ENCODE measurements around the gene F3.

Gene F3

GRCh38 chr1:94528826-94529225, 12.7 kb downstream of the F3 start:
- Histone ChIP-seq H3K27me3 (ENCODE audit: low read depth) (no peaks in the 10 kb centered on the region), H3K4me3 (no peak overlapping the region), H3K4me1 (peaks cover 15% of the 10 kb centered on the region), H3K36me3 (replicated peaks) (peaks cover 44% of the 10 kb centered on the region), H3K9me3 (no peaks in the 10 kb centered on the region)
- no peak for DNase-seq (ENCODE audit: low spot score in 2 of 2)
- in situ Hi-C loops (cut with MboI; ENCODE audit: low sequenced_read_pairs) = loop anchor here (10.0 kb wide), 1 partner anchor 516 kb away; no protein-coding TSS in a partner anchor

GRCh38 chr1:94528299-94528698, 13.3 kb downstream of the F3 start:
- H3K27me3 ChIP-seq (ENCODE audit: low read depth) = no peaks in the 10 kb centered on the region
- H3K4me3 ChIP-seq = no peak overlapping the region
- peaks cover 41% of the 10 kb centered on the region for H3K36me3 ChIP-seq (replicated peaks)
- peak; percentile 40 to 82 for DNase-seq (ENCODE audit: low spot score in 2 of 2)
- H3K4me1 ChIP-seq = peaks cover 15% of the 10 kb centered on the region
- H3K9me3 ChIP-seq = no peaks in the 10 kb centered on the region
- in situ Hi-C loops (cut with MboI; ENCODE audit: low sequenced_read_pairs) = loop anchor here (10.0 kb wide), 1 partner anchor 517 kb away; no protein-coding TSS in a partner anchor

GRCh38 chr1:94527447-94528031, 14.0 kb downstream of the F3 start:
- no peaks in the 10 kb centered on the region for H3K27me3 ChIP-seq (ENCODE audit: low read depth)
- no peaks in the 10 kb centered on the region for H3K9me3 ChIP-seq
- in situ Hi-C loops (cut with MboI; ENCODE audit: low sequenced_read_pairs) = loop anchor here (10.0 kb wide), 1 partner anchor 517 kb away; no protein-coding TSS in a partner anchor
- H3K4me3 ChIP-seq = no peak overlapping the region
- peaks cover 15% of the 10 kb centered on the region for H3K4me1 ChIP-seq
- peaks cover 33% of the 10 kb centered on the region for H3K36me3 ChIP-seq (replicated peaks)
- DNase-seq (ENCODE audit: low spot score in 2 of 2) = peak in 1 of 2 experiments; percentile 32

- in situ Hi-C loops (cut with MboI; ENCODE audit: low sequenced_read_pairs) = loop anchor here (10.0 kb wide), 1 partner anchor 518 kb away; no protein-coding TSS in a partner anchor
- no peaks in the 10 kb centered on the region for H3K9me3 ChIP-seq
- no peak overlapping the region for H3K4me3 ChIP-seq
- peaks cover 17% of the 10 kb centered on the region for H3K4me1 ChIP-seq
- no peak for DNase-seq (ENCODE audit: low spot score in 2 of 2)
- H3K36me3 ChIP-seq (replicated peaks) = peaks cover 22% of the 10 kb centered on the region
- H3K27me3 ChIP-seq (ENCODE audit: low read depth) = no peaks in the 10 kb centered on the region
Observed at GRCh38 chr1:94526152-94526980, 15.2 kb downstream of the F3 start.

- Histone ChIP-seq H3K9me3 (no peaks in the 10 kb centered on the region), H3K36me3 (replicated peaks) (peaks cover 9% of the 10 kb centered on the region; the same call in 1 of the 2 replicates), H3K4me1 (peaks cover 17% of the 10 kb centered on the region), H3K4me3 (no peak overlapping the region), H3K27me3 (ENCODE audit: low read depth) (no peaks in the 10 kb centered on the region)
- in situ Hi-C loops (cut with MboI; ENCODE audit: low sequenced_read_pairs) = loop anchor here (5.0 to 10.0 kb wide), 2 partner anchors 278 to 520 kb away; no protein-coding TSS in a partner anchor
- DNase-seq (ENCODE audit: low spot score in 2 of 2) = no peak
Observed at GRCh38 chr1:94524531-94524930, 17.0 kb downstream of the F3 start.

GRCh38 chr1:94522304-94522703, 19.3 kb downstream of the F3 start:
- peak; percentile 49 to 55 for DNase-seq (ENCODE audit: low spot score in 2 of 2)
- in situ Hi-C loops (cut with MboI; ENCODE audit: low sequenced_read_pairs) = loop anchor here (5.0 to 10.0 kb wide), 2 partner anchors 280 to 522 kb away; no protein-coding TSS in a partner anchor
- no peaks in the 10 kb centered on the region for H3K9me3 ChIP-seq
- H3K36me3 ChIP-seq (replicated peaks) = no peaks in the 10 kb centered on the region
- H3K4me3 ChIP-seq = no peak overlapping the region
- H3K4me1 ChIP-seq = peaks cover 2% of the 10 kb centered on the region
- no peaks in the 10 kb centered on the region for H3K27me3 ChIP-seq (ENCODE audit: low read depth)

DNA sequence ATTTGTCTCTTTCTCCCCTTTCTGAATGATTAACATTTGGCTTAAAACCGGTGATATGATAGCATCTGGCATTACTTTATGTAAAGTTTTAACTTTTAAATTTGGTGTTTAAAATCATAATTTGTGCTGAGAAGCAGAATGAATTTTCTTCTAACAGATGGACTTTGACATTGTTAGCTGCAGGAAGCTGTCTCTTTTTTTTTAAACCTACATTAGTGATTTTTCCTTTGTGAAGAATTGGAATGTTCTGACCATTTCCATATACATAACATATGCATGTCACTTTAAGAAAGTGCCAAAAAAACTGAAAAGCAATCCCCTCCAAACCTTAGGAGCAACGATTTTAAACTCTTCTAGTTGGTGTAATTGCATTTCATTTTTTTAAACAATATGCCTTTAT, 22.2 kb downstream of the F3 start:
- Histone ChIP-seq H3K36me3 (replicated peaks) (no peaks in the 10 kb centered on the region), H3K4me1 (peaks cover 2% of the 10 kb centered on the region), H3K4me3 (no peak overlapping the region), H3K27me3 (ENCODE audit: low read depth) (no peaks in the 10 kb centered on the region), H3K9me3 (no peaks in the 10 kb centered on the region)
- no peak for DNase-seq (ENCODE audit: low spot score in 2 of 2)
- in situ Hi-C loops (cut with MboI; ENCODE audit: low sequenced_read_pairs) = no loop called here

GRCh38 chr1:94515296-94515947, 26.1 kb downstream of the F3 start:
- no peaks in the 10 kb centered on the region for H3K27me3 ChIP-seq (ENCODE audit: low read depth)
- DNase-seq (ENCODE audit: low spot score in 2 of 2) = no peak
- no peaks in the 10 kb centered on the region for H3K4me1 ChIP-seq
- in situ Hi-C loops (cut with MboI; ENCODE audit: low sequenced_read_pairs) = no loop called here
- no peaks in the 10 kb centered on the region for H3K36me3 ChIP-seq (replicated peaks)
- H3K9me3 ChIP-seq = no peaks in the 10 kb centered on the region
- no peak overlapping the region for H3K4me3 ChIP-seq

DNA sequence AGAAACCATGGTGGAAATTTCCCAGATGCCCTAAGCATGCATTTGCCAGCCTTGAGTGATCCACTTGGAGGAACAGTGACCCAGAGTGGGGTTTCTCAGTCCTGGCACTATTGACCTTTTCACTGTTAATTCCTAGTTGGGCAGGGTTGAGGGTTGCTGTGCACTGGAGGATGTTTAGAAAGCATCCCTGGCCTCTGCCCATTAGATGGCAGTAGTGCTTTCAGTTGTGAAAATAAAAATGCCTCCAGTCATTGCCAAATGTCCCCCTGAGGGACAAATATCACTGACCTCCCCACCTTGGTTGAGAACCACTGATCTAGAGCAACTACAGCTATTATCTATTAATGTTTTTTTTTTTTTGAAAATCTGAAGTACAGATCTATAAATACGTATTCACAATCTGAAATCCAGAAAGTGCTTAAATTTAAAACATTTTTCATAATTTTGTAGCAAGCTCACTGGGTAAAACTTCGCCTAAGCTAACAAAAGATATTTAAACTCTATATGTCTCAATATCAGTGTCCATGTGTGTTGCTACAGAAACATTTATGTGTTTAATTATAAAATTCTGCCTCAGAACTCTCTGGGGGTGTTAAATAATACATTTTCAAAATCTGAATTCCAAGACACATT, 27.3 kb downstream of the F3 start:
- peak; percentile 42 to 58 for DNase-seq (ENCODE audit: low spot score in 2 of 2)
- H3K36me3 ChIP-seq (replicated peaks) = no peaks in the 10 kb centered on the region
- H3K9me3 ChIP-seq = no peaks in the 10 kb centered on the region
- in situ Hi-C loops (cut with MboI; ENCODE audit: low sequenced_read_pairs) = no loop called here
- no peaks in the 10 kb centered on the region for H3K27me3 ChIP-seq (ENCODE audit: low read depth)
- no peaks in the 10 kb centered on the region for H3K4me1 ChIP-seq
- H3K4me3 ChIP-seq = no peak overlapping the region

- H3K4me1 ChIP-seq = no peaks in the 10 kb centered on the region
- H3K27me3 ChIP-seq (ENCODE audit: low read depth) = no peaks in the 10 kb centered on the region
- in situ Hi-C loops (cut with MboI; ENCODE audit: low sequenced_read_pairs) = no loop called here
- no peaks in the 10 kb centered on the region for H3K36me3 ChIP-seq (replicated peaks)
- no peaks in the 10 kb centered on the region for H3K9me3 ChIP-seq
- no peak overlapping the region for H3K4me3 ChIP-seq
- no peak for DNase-seq (ENCODE audit: low spot score in 2 of 2)
Observed at GRCh38 chr1:94512816-94513215, 28.7 kb downstream of the F3 start.

DNA sequence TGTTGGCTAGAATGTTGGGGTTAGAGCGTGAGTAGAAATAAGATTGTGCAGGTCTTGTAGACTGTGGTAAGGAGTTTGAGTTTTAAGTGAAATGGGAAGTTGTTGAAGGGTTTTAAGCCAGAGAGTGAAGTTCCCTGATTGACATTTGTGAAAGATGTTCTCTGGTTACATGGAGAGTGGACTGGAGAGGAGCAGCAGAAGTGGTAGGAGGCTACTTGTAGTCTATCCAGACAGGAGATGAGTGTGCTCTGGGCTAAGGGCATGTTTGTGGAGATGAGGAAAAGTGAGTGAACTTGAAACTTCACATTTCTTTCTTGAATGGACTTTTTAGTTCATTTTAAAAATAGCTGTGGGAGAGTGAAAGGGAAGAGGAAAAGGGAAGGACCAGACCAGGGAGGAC, 37.0 kb downstream of the F3 start:
- peaks cover 7% of the 10 kb centered on the region; the same call in 1 of the 2 replicates for H3K36me3 ChIP-seq (replicated peaks)
- in situ Hi-C loops (cut with MboI; ENCODE audit: low sequenced_read_pairs) = no loop called here
- no peaks in the 10 kb centered on the region for H3K9me3 ChIP-seq
- no peak for DNase-seq (ENCODE audit: low spot score in 2 of 2)
- no peaks in the 10 kb centered on the region for H3K4me1 ChIP-seq
- no peak overlapping the region for H3K4me3 ChIP-seq
- H3K27me3 ChIP-seq (ENCODE audit: low read depth) = no peaks in the 10 kb centered on the region

DNA sequence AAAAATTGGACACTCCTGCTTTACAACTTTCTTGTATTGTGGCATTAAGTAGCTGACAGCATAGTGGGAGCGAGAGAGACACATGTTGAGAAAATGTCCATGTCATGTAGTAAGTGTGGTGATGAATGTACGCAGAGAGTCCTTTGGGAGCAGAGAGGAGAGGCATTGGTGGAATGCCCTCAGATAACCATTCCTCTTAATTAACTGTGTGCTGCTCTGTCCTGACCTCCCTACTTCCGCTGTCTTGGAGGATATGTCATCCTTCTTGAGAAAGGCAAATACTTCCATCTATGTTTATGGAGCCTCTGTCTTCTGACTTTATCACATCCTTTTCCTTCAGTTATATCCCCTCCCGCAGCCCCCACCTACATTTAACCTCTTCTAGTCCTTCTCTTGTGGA, 38.4 kb downstream of the F3 start:
- in situ Hi-C loops (cut with MboI; ENCODE audit: low sequenced_read_pairs) = no loop called here
- H3K4me1 ChIP-seq = peaks cover 4% of the 10 kb centered on the region; the same call in 1 of the 2 replicates
- H3K36me3 ChIP-seq (replicated peaks) = peaks cover 7% of the 10 kb centered on the region; the same call in 1 of the 2 replicates
- H3K4me3 ChIP-seq = no peak overlapping the region
- no peaks in the 10 kb centered on the region for H3K27me3 ChIP-seq (ENCODE audit: low read depth)
- no peak for DNase-seq (ENCODE audit: low spot score in 2 of 2)
- H3K9me3 ChIP-seq = no peaks in the 10 kb centered on the region

DNA sequence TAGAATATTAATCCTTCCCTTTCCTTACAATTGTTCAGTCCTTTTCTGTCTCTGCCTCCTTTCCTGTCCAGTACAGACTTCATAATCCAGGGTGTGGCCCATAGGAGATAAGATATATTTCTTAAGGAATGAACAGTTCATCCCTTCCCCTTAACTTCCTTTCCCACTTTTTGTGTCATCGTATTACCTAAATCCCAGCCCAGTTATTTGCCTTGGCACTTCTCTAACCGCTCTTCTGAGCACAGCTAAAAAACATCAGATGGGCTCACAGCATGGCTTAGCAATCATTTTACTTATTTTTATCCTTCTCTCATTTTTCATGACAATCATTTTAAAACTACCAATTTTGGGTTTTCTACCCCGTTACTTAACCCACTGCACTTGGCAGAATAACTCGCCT, 39.6 kb downstream of the F3 start:
- Histone ChIP-seq H3K27me3 (ENCODE audit: low read depth) (no peaks in the 10 kb centered on the region), H3K36me3 (replicated peaks) (peaks cover 7% of the 10 kb centered on the region; the same call in 1 of the 2 replicates), H3K4me3 (no peak overlapping the region), H3K9me3 (no peaks in the 10 kb centered on the region), H3K4me1 (peaks cover 4% of the 10 kb centered on the region; the same call in 1 of the 2 replicates)
- DNase-seq (ENCODE audit: low spot score in 2 of 2) = no peak
- in situ Hi-C loops (cut with MboI; ENCODE audit: low sequenced_read_pairs) = no loop called here

Measured in HAP-1 (cell line).